ENCODE measurements around the gene PNPLA7.

DNA sequence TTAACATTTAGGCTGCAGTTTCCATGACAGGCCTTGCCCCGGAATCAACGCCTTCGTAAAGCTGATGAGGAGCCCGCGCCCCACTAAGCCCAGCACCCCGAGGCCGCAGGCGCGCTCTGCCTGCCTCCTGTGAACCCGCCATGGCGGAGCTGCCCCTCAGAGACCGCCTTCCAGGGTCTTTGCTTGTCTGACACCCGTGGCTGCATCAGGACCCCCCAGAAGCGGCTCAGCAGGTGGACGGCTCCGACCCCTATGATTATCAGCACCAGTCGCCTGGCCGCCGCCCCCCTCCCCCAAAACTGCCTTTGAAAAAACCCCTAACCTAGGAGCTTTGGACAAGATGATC, 29.0 kb upstream of the PNPLA7 start:
- TF ChIP-seq, protein P1, sequence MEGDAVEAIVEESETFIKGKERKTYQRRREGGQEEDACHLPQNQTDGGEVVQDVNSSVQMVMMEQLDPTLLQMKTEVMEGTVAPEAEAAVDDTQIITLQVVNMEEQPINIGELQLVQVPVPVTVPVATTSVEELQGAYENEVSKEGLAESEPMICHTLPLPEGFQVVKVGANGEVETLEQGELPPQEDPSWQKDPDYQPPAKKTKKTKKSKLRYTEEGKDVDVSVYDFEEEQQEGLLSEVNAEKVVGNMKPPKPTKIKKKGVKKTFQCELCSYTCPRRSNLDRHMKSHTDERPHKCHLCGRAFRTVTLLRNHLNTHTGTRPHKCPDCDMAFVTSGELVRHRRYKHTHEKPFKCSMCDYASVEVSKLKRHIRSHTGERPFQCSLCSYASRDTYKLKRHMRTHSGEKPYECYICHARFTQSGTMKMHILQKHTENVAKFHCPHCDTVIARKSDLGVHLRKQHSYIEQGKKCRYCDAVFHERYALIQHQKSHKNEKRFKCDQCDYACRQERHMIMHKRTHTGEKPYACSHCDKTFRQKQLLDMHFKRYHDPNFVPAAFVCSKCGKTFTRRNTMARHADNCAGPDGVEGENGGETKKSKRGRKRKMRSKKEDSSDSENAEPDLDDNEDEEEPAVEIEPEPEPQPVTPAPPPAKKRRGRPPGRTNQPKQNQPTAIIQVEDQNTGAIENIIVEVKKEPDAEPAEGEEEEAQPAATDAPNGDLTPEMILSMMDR (IDR thresholded peaks at IDR 0.05), result no peak
- no peak for TF ChIP-seq POLR2A (IDR thresholded peaks at IDR 0.05)
